Measurements from ENCODE around the gene TMEM161A. TPM values are rescaled to one million over a fixed set of nuclear protein-coding genes. Genes with fewer than 3 reads are reported as not detected.

The TMEM161A gene
- total and polyA plus RNA-seq, 2 of the 13 experiments (the other 11 are each of a cell fraction or from before 2014, with no cell fraction given): 25.9 to 31.4 TPM

- TF ChIP-seq ZNF788 (CRISPR knock-in tag; IDR thresholded peaks at IDR 0.05; ENCODE audit: borderline replicate concordance): peak; percentile 49; the same call in 1 of the 2 replicates
- 0 out of 2 replicates have a peak, but pooled peaks have one; percentile 44 for TF ChIP-seq ZNF777 (CRISPR knock-in tag; IDR thresholded peaks at IDR 0.05)
- TF ChIP-seq ELF3 (CRISPR knock-in tag; IDR thresholded peaks at IDR 0.05): peak; percentile 35; the same call in 1 of the 2 replicates
- peak; percentile 90 for TF ChIP-seq RAD21 (CRISPR knock-in tag; IDR thresholded peaks at IDR 0.05)
- TF ChIP-seq ZNF329 (CRISPR knock-in tag; IDR thresholded peaks at IDR 0.05; ENCODE audit: low read depth): 0 out of 2 replicates have a peak, but pooled peaks have one; percentile 39
- TF ChIP-seq ELF1 (CRISPR knock-in tag; IDR thresholded peaks at IDR 0.05): peak; percentile 89
- TF ChIP-seq MYC (CRISPR knock-in tag; IDR thresholded peaks at IDR 0.05; ENCODE audit: borderline replicate concordance): peak; percentile 30; the same call in 1 of the 2 replicates
- no peak for TF ChIP-seq CC2D1A (CRISPR knock-in tag; IDR thresholded peaks at IDR 0.05)
- 0 out of 2 replicates have a peak, but pooled peaks have one; percentile 10 for TF ChIP-seq BHLHE40 (IDR thresholded peaks at IDR 0.05; ENCODE audit: low read length)
- TF ChIP-seq ZNF614 (CRISPR knock-in tag; IDR thresholded peaks at IDR 0.05; ENCODE audit: borderline replicate concordance): peak; percentile 30; the same call in 1 of the 2 replicates
These were observed 7.7 kb upstream of the TMEM161A start (continued) for GRCh38 chr19:19145684-19146608.

- FAIRE-seq: no peak
- in situ Hi-C loops (cut with HindIII; ENCODE audit: extremely low pct_ligation_motif_present, low pct_unique_long_range_greater_than_20kb): no loop called here
- TF ChIP-seq ZNF546 (CRISPR knock-in tag; conservative IDR thresholded peaks at IDR 0.05): no peak
- Histone ChIP-seq H3K27me3 (ENCODE audit: control insufficient read depth in 1 of 2, insufficient read depth in 2 of 2, low read length in 2 of 2) (no peaks in the 10 kb centered on the region), H3K36me3 (replicated peaks in 1 of 2; ENCODE audit: control insufficient read depth in 1 of 2, insufficient read depth in 2 of 2, low read length in 2 of 2) (peaks cover 2 to 11% of the 10 kb centered on the region in 2 experiments; a peak in 3 of 5 replicates), H3K79me2 (ENCODE audit: insufficient read depth, low read length) (no peaks in the 10 kb centered on the region), H2AFZ (ENCODE audit: low read length) (no peak overlapping the region), H3K9ac (ENCODE audit: insufficient read depth, low read depth, low read length) (no peak overlapping the region), H3K9me3 (ENCODE audit: low read length) (no peaks in the 10 kb centered on the region), H3K4me3 (replicated peaks in 1 of 3; ENCODE audit: insufficient read depth in 1 of 3, low read depth in 2 of 3, low read length in 3 of 3) (no peak overlapping the region), H3K27ac (ENCODE audit: extremely low read length, insufficient read depth, low read length) (no peak overlapping the region), H4K20me1 (ENCODE audit: insufficient read depth, low read length) (no peaks in the 10 kb centered on the region), H3K4me1 (ENCODE audit: insufficient read depth, low read length) (no peaks in the 10 kb centered on the region), H3K4me2 (ENCODE audit: low read depth, low read length) (no peak overlapping the region)
- DNase-seq (ENCODE audit: low spot score): no peak
- 84% methylated on average over 16 of the region's 17 CpGs for WGBS (ENCODE audit: low lambda C conversion rate)
- intact Hi-C loops (cut with micrococcal nuclease; ENCODE audit: unreplicated experiment): no loop called here
- CTCF ChIA-PET (ENCODE audit: low intra/inter-chr PET ratio, low total read pairs): interaction anchor here (0.8 to 5.0 kb wide), 3 partner anchors 26 to 216 kb away, joined by 4 to 88 read pairs (median 6); no protein-coding TSS in a partner anchor
- BruUV-seq (replicated peaks): no TSS peak
- POLR2A ChIA-PET: interaction anchor here (1.1 kb wide), 1 partner anchor 25 kb away, joined by 3 read pairs; the partner anchor contains the start of gene MEF2B
- no peak for ATAC-seq
These were observed 7.0 kb upstream of the TMEM161A start for GRCh38 chr19:19145281-19145680.
